ENCODE measurements around the gene MRPS9.

MRPS9 gene

DNA sequence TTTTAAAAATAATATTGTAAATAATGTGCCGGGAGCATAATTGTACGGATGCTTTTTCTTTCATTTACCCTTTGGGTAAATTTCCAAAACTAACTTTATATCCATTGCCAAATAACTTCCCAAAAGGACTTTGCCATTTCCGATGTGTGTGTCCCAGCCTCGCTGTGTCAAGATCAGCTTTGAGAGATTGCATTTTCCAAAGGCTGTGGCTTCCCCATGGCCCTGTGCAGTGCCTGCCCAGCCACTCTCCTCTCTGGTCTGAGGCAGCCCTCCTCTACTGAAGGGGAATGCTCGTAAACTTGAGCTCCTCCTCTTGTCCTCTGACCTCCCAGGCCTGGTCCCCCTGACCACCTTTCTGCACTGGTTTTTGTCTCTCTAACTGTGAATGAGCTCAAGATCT lies 78.5 kb downstream of the MRPS9 start:
- Histone ChIP-seq H3K27ac (ENCODE audit: low read length) (no peak overlapping the region), H3K36me3 (ENCODE audit: insufficient read depth, low read length) (no peaks in the 10 kb centered on the region), H4K20me1 (ENCODE audit: insufficient read depth, low read length) (no peaks in the 10 kb centered on the region), H3K79me2 (ENCODE audit: insufficient read depth, low read length) (no peaks in the 10 kb centered on the region), H2AFZ (ENCODE audit: low read depth, low read length) (no peak overlapping the region), H3K9ac (ENCODE audit: low read depth, low read length) (no peak overlapping the region), H3K9me3 (ENCODE audit: insufficient read depth, low read length, severe bottlenecking) (no peaks in the 10 kb centered on the region), H3K4me1 (ENCODE audit: insufficient read depth, low read length) (no peaks in the 10 kb centered on the region), H3K4me2 (ENCODE audit: insufficient read depth, low read length) (no peak overlapping the region), H3K27me3 (ENCODE audit: insufficient read depth, low read length, poor library complexity) (no peaks in the 10 kb centered on the region), H3K4me3 (ENCODE audit: low read depth in 1 of 2, low read length in 2 of 2) (no peak overlapping the region)
- no peak for DNase-seq
- TF ChIP-seq EZH2 (IDR thresholded peaks at IDR 0.05; ENCODE audit: borderline replicate concordance, low read depth, low read length, severe bottlenecking), result no peak
- TF ChIP-seq, protein P1, sequence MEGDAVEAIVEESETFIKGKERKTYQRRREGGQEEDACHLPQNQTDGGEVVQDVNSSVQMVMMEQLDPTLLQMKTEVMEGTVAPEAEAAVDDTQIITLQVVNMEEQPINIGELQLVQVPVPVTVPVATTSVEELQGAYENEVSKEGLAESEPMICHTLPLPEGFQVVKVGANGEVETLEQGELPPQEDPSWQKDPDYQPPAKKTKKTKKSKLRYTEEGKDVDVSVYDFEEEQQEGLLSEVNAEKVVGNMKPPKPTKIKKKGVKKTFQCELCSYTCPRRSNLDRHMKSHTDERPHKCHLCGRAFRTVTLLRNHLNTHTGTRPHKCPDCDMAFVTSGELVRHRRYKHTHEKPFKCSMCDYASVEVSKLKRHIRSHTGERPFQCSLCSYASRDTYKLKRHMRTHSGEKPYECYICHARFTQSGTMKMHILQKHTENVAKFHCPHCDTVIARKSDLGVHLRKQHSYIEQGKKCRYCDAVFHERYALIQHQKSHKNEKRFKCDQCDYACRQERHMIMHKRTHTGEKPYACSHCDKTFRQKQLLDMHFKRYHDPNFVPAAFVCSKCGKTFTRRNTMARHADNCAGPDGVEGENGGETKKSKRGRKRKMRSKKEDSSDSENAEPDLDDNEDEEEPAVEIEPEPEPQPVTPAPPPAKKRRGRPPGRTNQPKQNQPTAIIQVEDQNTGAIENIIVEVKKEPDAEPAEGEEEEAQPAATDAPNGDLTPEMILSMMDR (IDR thresholded peaks at IDR 0.05; ENCODE audit: borderline replicate concordance, extremely low read depth, low read length, poor library complexity, severe bottlenecking), result no peak
- no peak for ATAC-seq (ENCODE audit: insufficient read depth, low read depth)

DNA sequence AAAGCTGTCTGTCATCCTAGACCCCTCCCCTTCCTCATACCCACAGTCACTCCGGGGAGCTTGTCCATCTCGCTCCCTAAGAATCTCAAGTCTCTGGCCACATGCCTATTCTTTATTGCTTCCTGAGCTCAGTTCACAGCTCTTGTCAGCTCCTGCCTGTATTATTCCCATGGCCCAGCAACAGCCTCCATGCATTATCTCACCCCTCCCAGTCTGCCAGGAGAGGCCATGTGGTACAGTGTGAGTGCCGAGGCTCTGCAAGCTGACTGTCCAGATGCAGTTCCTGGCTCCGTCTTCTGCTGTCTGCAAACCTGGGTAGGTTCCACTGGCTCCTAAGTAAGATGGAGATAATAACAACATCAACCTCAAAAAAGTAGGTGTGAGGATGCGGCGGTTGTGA lies 79.7 kb downstream of the MRPS9 start:
- no peak for ATAC-seq (ENCODE audit: insufficient read depth, low read depth)
- no peaks in the 10 kb centered on the region for H3K36me3 ChIP-seq (ENCODE audit: insufficient read depth, low read length)
- no peak for DNase-seq
- no peak overlapping the region for H3K4me2 ChIP-seq (ENCODE audit: insufficient read depth, low read length)
- H3K9me3 ChIP-seq (ENCODE audit: insufficient read depth, low read length, severe bottlenecking), result no peaks in the 10 kb centered on the region
- peaks cover 2% of the 10 kb centered on the region for H3K27me3 ChIP-seq (ENCODE audit: insufficient read depth, low read length, poor library complexity)
- TF ChIP-seq, protein P1 (IDR thresholded peaks at IDR 0.05; ENCODE audit: borderline replicate concordance, extremely low read depth, low read length, poor library complexity, severe bottlenecking), result no peak
- TF ChIP-seq EZH2 (IDR thresholded peaks at IDR 0.05; ENCODE audit: borderline replicate concordance, low read depth, low read length, severe bottlenecking), result no peak
- H3K27ac ChIP-seq (ENCODE audit: low read length), result no peak overlapping the region
- H3K79me2 ChIP-seq (ENCODE audit: insufficient read depth, low read length), result no peaks in the 10 kb centered on the region
- H3K9ac ChIP-seq (ENCODE audit: low read depth, low read length), result no peak overlapping the region
- no peak overlapping the region for H3K4me3 ChIP-seq (ENCODE audit: low read depth in 1 of 2, low read length in 2 of 2)
- no peak overlapping the region for H2AFZ ChIP-seq (ENCODE audit: low read depth, low read length)
- H3K4me1 ChIP-seq (ENCODE audit: insufficient read depth, low read length), result no peaks in the 10 kb centered on the region
- H4K20me1 ChIP-seq (ENCODE audit: insufficient read depth, low read length), result no peaks in the 10 kb centered on the region

DNA sequence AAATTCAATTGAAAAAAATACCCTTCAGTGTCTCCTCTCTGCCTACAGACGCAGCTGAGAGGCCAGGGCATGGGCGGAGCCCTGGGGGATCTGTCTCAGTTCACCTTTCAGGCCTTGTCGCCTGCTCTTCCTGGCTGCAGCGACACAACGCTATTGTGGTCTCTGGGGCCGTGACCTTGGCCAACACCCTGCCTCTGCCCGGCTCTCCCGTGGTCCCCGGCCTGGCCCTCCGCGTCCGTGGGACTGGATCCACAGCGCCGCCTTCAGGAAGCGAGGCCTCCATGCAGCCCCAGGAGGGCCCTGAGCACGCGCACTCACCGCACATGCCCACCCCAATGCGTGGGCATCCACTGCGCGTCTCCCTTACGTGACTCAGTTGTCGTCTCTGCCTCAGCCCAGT lies 81.1 kb downstream of the MRPS9 start:
- Histone ChIP-seq H3K9me3 (ENCODE audit: insufficient read depth, low read length, severe bottlenecking) (no peaks in the 10 kb centered on the region), H3K9ac (ENCODE audit: low read depth, low read length) (no peak overlapping the region), H3K4me3 (ENCODE audit: low read depth in 1 of 2, low read length in 2 of 2) (no peak overlapping the region), H3K27me3 (ENCODE audit: insufficient read depth, low read length, poor library complexity) (peaks cover 2% of the 10 kb centered on the region), H3K4me1 (ENCODE audit: insufficient read depth, low read length) (no peaks in the 10 kb centered on the region), H3K36me3 (ENCODE audit: insufficient read depth, low read length) (no peaks in the 10 kb centered on the region), H3K27ac (ENCODE audit: low read length) (no peak overlapping the region), H3K79me2 (ENCODE audit: insufficient read depth, low read length) (no peaks in the 10 kb centered on the region), H3K4me2 (ENCODE audit: insufficient read depth, low read length) (no peak overlapping the region), H4K20me1 (ENCODE audit: insufficient read depth, low read length) (no peaks in the 10 kb centered on the region), H2AFZ (ENCODE audit: low read depth, low read length) (no peak overlapping the region)
- no peak for ATAC-seq (ENCODE audit: insufficient read depth, low read depth)
- no peak for DNase-seq
- TF ChIP-seq, protein P1 (IDR thresholded peaks at IDR 0.05; ENCODE audit: borderline replicate concordance, extremely low read depth, low read length, poor library complexity, severe bottlenecking), result peak; percentile 15
- TF ChIP-seq EZH2 (IDR thresholded peaks at IDR 0.05; ENCODE audit: borderline replicate concordance, low read depth, low read length, severe bottlenecking), result no peak

DNA sequence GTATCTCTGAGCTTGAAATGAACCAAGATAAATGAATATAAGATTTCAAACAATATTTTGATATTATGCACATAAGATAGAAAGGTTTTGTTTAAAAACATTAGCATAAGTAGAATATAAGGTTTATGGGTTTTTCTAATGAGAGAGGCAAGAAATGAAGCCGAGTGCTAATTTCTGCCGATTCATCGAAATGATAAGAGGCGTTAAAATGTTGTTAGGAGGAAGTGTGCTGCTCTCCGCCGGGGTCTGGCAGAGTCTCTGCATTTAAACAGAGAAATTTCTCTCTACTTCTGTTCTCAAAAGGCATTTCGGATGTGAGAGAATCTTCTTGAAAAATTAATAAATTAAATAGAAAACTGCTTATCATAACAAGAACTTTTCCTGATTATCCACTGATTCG lies 83.6 kb downstream of the MRPS9 start:
- no peaks in the 10 kb centered on the region for H3K36me3 ChIP-seq (ENCODE audit: insufficient read depth, low read length)
- H3K4me2 ChIP-seq (ENCODE audit: insufficient read depth, low read length), result no peak overlapping the region
- H2AFZ ChIP-seq (ENCODE audit: low read depth, low read length), result no peak overlapping the region
- H3K79me2 ChIP-seq (ENCODE audit: insufficient read depth, low read length), result no peaks in the 10 kb centered on the region
- H3K4me3 ChIP-seq (ENCODE audit: low read depth in 1 of 2, low read length in 2 of 2), result no peak overlapping the region
- ATAC-seq (ENCODE audit: insufficient read depth, low read depth) (no peak), DNase-seq (no peak)
- H3K4me1 ChIP-seq (ENCODE audit: insufficient read depth, low read length), result no peaks in the 10 kb centered on the region
- H3K27ac ChIP-seq (ENCODE audit: low read length), result no peak overlapping the region
- TF ChIP-seq, protein P1 (IDR thresholded peaks at IDR 0.05; ENCODE audit: borderline replicate concordance, extremely low read depth, low read length, poor library complexity, severe bottlenecking), result no peak
- no peak for TF ChIP-seq EZH2 (IDR thresholded peaks at IDR 0.05; ENCODE audit: borderline replicate concordance, low read depth, low read length, severe bottlenecking)
- H3K9me3 ChIP-seq (ENCODE audit: insufficient read depth, low read length, severe bottlenecking), result no peaks in the 10 kb centered on the region
- H3K27me3 ChIP-seq (ENCODE audit: insufficient read depth, low read length, poor library complexity), result peaks cover 4% of the 10 kb centered on the region
- no peaks in the 10 kb centered on the region for H4K20me1 ChIP-seq (ENCODE audit: insufficient read depth, low read length)
- H3K9ac ChIP-seq (ENCODE audit: low read depth, low read length), result no peak overlapping the region

Measured in DND-41 (cell line).